Measurements from ENCODE around the gene CCM2.
"Not testable (repeated sequence)": the region's sequence is repeated elsewhere in the genome, so short reads cannot be mapped to it uniquely, and the experiment has no call there.

CCM2 gene

GRCh38 chr7:45105588-45106188, 105.7 kb downstream of the CCM2 start:
- no peak for DNase-seq

- no peak for DNase-seq
Measured at GRCh38 chr7:45106820-45107219, 106.8 kb downstream of the CCM2 start.

GRCh38 chr7:45107356-45107755, 107.4 kb downstream of the CCM2 start:
- DNase-seq = no peak

- DNase-seq = no peak
Measured at GRCh38 chr7:45108863-45109262, 108.9 kb downstream of the CCM2 start.

- peak; percentile 93 for DNase-seq
Measured at GRCh38 chr7:45111298-45112223, 111.6 kb downstream of the CCM2 start, which contains the start of gene TBRG4. Gene TBRG4 (minus strand): TSS chr7:45111697. CDS start chr7:45109237, 2,460 bp downstream.

- no peak for DNase-seq
Measured at GRCh38 chr7:45112648-45113047, 112.6 kb downstream of the CCM2 start.

- not testable (repeated sequence) for DNase-seq
Measured at GRCh38 chr7:45114257-45114656, 114.3 kb downstream of the CCM2 start.

- no peak for DNase-seq
Measured at GRCh38 chr7:45114926-45115325, 114.9 kb downstream of the CCM2 start.

GRCh38 chr7:45116048-45116447, 116.0 kb downstream of the CCM2 start:
- no peak for DNase-seq

GRCh38 chr7:45117582-45117981, 117.6 kb downstream of the CCM2 start:
- DNase-seq = no peak

GRCh38 chr7:45118292-45118691, 118.3 kb downstream of the CCM2 start:
- DNase-seq = no peak

GRCh38 chr7:45118889-45119331, 118.9 kb downstream of the CCM2 start:
- DNase-seq = no peak

GRCh38 chr7:45119550-45119949, 119.5 kb downstream of the CCM2 start:
- DNase-seq = no peak

GRCh38 chr7:45122975-45123860, 123.2 kb downstream of the CCM2 start:
- no peak for DNase-seq

- no peak for DNase-seq
Measured at GRCh38 chr7:45123913-45124710, 124.1 kb downstream of the CCM2 start.

- DNase-seq = no peak
Measured at GRCh38 chr7:45125193-45125904, 125.3 kb downstream of the CCM2 start.

All from stimulated activated CD4-positive, alpha-beta T cell treated with anti-CD3 and anti-CD28 coated beads, Interleukin-1b, Interleukin-23, amount 100 ng/mL, for 48 hours (primary cell).